Measurements from ENCODE around the gene ATP9B.
"Not testable (repeated sequence)": the region's sequence is repeated elsewhere in the genome, so short reads cannot be mapped to it uniquely, and the experiment has no call there.

The ATP9B gene

DNA sequence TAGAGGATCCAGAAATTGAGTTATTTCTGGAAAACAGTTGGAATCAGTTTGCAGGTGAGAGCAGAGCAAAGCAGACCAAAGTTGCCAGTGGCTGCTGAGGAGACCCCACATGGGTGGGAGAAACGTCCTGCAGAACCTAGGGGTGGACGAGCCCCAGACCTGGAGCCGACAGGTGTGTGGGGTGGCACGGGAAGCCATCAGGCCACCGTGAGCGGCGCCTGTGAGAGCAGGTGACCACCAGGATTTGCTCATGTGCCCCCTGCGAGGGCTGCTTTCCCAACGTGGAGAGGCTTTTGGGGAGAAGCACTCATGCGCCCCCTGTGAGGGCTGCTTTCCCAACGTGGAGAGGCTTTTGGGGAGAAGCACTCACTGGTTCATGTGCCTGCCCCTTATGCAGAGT, 209.7 kb downstream of the ATP9B start:
- no peak for DNase-seq (ENCODE audit: low read depth in 2 of 2)

DNA sequence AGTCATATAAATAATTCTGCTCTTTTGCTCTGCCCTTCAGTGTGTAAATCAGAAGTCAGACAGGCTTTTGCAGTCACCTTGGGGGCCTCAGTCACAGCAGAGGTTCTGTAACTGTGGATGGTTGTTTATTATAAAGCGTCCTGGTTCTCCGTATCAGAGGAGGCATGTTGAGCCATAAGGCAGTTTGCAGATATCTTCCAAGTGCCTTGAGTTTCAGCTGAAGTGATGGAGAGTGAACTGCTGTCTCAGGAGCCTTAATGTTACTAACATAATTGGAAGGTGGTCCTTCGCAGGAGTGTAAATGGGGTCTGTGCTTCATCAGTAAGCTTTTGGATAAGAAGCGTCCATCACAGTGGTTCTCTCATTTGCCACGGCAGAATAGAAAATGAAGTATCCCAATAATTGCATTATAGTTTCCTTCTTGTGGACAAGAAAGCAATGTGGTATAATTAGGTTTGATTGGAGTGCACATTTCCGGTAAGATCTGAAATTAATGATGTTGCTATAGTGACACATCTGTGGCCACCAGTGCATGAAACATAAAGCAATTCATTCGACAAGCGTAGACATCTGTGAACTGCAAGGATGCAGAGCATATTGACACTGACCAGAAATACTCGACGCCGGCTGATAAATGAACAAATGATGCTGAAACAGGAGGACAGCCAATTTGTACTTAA, 214.1 kb downstream of the ATP9B start:
- no peak for DNase-seq (ENCODE audit: low read depth in 2 of 2)

DNA sequence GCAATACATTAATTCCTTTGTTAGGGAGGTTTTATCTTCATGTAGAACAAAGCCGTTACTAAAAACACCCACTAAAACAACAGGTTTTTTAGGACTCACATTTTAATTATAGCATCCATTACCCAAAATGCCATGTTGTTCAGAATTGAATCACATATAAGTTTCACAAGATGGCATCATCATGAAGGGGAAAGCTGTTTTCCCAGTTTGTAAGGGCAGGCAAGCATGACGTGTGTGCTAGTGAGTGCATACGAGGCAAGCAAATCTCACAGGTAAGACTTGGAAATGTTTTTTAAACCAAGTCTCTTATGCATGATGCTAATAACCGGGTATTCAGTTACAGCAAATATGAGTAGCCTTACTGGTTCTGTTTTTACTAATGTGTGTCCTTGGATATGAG, 214.7 kb downstream of the ATP9B start:
- DNase-seq (ENCODE audit: low read depth in 2 of 2): no peak

DNA sequence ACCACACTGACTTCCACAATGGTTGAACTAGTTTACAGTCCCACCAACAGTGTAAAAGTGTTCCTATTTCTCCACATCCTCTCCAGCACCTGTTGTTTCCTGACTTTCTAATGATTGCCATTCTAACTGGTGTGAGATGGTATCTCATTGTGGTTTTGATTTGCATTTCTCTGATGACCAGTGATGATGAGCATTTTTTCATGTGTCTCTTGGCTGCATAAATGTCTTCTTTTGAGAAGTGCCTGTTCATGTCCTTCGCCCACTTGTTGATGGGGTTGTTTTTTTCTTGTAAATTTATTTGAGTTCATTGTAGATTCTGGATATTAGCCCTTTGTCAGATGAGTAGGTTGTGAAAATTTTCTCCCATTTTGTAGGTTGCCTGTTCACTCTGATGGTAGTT, 216.0 kb downstream of the ATP9B start:
- DNase-seq (ENCODE audit: low read depth in 2 of 2): not testable (repeated sequence)

DNA sequence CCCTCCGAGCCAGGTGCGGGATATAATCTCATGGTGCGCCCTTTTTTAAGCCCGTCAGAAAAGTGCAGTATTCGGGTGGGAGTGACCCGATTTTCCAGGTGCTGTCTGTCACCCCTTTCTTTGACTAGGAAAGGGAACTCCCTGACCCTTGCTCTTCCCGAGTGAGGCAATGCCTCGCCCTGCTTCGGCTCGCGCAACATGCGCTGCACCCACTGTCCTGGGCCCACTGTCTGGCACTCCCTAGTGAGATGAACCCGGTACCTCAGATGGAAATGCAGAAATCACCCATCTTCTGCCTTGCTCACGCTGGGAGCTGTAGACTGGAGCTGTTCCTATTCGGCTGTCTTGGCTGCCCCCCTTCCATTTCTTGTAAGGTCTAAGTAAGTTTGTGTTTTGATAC, 221.2 kb downstream of the ATP9B start:
- not testable (repeated sequence) for DNase-seq (ENCODE audit: low read depth in 2 of 2)

DNA sequence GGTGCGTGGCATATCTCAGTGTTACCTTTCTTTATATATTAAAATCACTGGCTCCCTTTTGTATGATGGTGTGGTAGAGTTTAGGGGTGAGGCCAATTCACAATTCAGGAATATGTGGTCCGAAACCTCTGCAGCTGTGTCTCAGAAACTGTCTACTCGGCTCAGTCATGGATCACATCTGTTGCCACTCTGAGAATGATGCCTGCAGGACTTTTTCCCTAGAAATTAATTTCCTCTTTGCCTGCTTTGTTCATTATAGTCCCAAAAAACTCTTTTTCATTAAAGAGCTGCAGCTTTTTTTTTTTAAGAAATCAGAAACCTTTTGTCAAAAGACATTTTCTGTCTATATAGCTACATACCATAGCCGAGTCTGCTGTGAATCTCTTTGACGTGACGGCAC, 221.7 kb downstream of the ATP9B start:
- DNase-seq (ENCODE audit: low read depth in 2 of 2): no peak

DNA sequence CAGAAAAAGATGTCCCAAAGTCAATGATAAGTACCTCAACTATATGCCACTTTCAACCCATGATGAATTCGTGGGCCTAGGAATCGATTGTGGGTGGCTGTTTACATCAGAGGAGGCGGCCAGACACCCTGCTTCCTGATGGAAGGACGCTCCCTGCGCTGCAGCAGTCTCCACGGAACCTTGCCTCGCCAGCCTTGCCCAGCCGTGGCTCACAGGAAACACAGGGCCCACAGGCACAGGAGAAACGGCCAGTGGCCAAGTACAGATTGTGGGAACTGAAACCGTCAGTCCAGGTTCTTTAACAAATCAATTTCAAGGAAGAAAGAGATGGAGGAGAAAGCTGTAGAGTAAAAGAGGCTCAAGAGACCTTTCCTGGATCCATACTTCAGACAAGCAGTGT, 225.0 kb downstream of the ATP9B start:
- DNase-seq (ENCODE audit: low read depth in 2 of 2): no peak

DNA sequence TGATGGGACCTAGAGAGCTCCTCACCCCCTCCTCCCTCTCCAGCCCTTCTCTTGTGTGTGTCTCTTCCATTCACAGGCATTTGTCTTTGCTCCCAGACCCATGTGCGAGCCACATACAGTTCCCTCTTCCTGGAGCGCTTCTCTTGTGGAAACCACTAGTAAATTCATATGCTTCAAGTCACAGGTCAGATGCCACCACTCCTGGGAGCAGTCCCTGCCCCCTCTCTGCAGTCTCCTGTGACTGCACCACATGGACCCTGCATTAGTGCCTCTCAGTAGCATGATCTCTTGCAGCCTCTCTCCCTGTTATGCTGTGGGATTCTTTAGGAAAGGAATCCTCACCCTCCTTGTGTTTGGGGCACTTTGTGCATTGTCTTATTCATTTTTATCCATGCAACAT, 230.1 kb downstream of the ATP9B start:
- no peak for DNase-seq (ENCODE audit: low read depth in 2 of 2)

DNA sequence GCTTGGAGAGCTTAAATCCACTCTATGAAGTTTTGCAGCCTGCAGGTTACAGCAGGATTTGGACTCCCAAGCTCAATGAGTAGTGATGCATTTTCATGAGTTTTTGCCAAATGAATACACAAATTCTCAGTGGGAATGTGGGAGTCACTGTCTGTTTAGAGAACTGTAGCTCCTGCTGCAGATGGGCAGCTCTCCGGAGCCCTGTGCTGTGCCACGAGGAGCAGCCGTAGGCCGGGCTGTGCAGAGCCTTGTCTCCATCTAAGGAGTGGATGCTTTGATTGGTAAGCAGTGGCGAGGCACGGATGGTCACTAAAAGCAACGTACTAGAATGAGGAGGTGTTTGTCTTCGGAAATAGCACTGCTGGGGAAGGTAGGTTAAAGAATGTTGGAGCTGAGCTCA, 230.5 kb downstream of the ATP9B start:
- DNase-seq (ENCODE audit: low read depth in 2 of 2): no peak

DNA sequence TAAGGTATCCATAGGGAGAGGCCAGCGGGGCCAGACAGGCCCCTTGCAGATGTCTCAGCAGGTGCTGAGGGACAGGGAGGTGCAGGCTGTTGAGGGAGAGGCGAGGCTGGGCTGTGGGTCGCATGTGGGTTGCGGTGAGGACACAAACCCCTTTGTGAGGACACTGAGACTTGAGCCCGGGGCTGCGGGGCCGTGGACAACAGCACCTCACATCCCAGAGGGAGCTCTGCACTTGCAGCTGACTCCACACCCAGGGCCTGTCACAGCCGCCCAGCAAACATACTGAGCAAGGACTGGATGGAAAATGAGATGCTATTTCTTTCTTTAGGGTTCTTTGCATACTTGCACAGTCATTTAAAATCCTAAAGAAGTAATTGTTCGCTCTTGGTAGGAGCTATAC, 231.2 kb downstream of the ATP9B start:
- no peak for DNase-seq (ENCODE audit: low read depth in 2 of 2)

DNA sequence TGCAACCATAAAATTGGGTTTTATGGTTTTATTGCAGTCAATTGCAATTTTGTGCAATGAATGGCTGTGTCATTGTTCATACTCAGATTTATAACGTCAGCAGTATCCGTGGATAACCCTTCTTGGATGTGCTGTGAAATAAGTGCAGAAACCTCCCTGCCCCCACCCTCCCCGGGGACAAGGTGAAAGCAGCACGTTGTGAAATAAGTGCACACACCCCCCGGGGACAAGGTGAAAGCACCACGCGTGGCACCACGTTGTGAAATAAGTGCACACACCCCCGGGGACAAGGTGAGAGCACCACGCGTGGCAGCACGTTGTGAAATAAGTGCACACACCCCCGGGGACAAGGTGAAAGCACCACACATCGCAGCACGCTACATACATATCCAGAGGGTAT, 232.9 kb downstream of the ATP9B start:
- DNase-seq (ENCODE audit: low read depth in 2 of 2): no peak

DNA sequence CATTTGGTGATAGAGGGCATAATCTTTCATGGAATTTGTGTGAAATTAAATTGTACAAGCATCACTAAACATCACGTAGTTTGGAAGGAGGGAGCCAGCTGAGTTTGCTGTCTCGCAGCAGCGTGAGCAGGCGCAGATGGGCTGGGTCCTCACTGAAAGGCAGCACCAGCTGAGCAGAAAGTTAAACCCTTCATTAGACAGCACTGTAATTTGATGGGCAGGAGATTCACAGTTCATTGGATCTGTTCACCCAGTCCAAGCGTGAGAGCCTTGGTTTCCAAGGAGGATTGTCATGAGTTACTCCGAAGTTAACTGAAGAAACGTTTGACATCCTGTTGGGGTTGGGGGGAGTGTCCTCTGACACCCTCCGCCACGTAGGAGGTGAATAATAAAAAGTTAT, 236.7 kb downstream of the ATP9B start:
- no peak for DNase-seq (ENCODE audit: low read depth in 2 of 2)

DNA sequence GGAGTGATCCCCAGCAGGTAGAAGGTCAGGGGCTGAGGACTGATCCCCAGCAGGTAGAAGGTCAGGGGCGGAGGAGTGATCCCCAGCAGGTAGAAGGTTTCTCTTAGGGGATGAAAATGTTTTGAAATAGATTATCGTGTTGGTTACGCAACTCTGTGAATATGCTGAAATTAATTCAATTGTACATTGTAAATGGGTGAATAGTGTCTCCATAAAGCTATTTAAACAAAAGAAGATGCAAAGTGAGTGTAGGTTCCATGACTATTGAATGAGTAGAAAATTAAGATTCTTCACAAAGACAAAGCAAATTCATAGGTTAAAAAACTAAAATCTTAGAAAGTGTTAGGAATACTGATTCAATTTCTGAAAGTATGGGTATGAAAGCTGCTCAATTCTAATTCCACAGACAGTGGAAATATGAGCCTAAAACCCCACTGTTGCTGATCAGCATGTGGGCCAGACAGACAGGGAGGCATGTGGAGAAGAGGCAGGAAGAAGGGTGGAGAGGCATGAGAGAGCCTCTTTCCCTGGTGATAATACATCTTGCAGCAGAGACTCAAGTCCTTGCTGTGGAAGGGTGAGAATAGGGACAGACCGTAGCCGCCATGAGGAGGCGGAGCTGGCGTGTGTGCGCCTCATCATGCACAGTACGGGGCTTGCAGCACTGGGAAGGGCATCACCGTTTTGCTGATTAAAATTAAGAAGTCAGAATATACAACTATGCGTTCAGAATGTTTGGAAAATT, 240.6 kb downstream of the ATP9B start:
- no peak for DNase-seq (ENCODE audit: low read depth in 2 of 2)

DNA sequence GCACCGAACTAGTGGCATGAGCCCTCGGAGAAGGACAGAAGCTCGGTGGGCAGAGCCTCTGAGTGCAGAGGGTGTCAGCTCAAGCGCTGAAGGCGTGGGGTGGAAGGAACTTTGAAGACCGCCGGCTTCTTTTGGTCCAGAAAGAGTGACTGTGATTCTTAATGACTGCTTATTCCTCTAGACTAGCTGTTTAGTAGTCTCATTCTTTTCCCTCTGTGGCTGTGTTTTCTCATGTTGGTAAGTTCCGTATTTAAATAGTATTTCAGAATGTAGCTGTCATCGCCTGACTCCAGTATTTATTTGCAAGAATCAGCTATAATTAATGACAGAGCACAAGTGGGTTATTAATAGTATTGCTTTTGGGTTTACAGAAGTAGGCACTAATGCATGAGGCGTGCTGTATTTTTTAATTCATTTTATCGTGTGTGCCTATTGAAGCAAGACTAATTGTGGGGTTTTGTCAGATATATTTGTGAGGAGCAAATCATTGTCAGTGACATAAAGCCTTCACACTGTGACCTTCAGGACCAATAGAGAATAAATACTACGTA, 245.7 kb downstream of the ATP9B start:
- no peak for DNase-seq (ENCODE audit: low read depth in 2 of 2)

DNA sequence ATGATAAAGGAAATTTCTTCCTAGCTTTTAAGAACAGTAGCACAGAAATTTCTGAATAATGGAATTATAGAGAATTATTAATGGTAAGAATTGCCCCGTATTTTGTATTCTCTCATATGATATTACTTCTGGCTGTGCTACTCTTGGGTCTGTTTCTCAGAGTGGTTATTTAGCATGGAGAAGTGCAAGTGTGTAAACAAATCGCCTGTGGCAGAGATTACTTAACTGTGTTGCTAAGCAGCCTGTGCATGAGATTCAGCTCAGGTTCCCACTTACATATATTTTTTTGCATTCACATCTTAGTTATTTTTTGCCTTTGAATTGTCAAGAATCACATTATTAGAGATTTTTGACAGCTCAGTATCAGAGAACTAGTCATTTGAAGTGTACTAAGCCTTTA, 246.4 kb downstream of the ATP9B start:
- DNase-seq (ENCODE audit: low read depth in 2 of 2): no peak

DNA sequence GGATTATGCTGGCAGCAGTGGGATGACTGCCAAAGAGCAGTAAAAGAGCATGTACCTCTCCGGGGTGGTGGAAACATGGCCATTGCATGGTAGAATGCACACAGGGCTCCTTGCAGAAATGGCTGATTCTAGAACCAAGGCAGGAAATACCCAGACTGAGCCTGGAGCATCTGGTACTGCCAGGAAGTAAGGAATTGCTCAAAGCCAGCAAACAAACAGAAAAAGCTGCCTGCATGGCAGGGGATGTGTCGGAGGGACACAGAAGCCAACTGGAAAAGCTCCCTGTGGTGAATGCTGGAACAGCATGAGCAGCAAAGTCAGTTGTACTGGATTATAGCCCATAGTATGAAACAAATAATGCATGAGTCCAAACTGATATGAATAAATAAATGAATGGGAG, 248.5 kb downstream of the ATP9B start:
- no peak for DNase-seq (ENCODE audit: low read depth in 2 of 2)

DNA sequence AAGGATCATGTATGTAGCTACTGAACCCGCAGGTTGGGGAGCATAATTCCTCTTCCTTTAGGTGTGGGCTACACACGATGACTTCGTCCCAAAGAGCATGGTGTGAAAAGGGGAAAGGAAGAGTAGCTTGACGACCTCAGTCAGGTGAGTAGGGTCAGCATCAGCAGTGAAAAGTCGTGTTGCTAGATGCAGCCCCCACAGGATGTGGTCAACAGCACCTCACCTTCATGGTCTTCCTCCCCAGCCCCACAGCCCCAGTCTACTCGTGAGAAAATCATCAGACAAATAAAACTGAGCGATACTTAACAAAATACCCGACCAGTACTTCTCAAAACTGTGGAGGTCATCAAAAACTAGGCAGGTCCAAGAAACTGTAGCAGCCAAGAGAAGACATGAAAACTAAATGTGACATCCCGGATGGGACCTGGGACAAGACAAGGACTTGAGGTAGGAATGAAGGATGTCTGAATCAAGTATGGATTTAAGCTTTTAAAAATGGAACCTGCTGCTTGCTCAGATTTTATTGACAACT, 249.0 kb downstream of the ATP9B start:
- DNase-seq (ENCODE audit: low read depth in 2 of 2): no peak

DNA sequence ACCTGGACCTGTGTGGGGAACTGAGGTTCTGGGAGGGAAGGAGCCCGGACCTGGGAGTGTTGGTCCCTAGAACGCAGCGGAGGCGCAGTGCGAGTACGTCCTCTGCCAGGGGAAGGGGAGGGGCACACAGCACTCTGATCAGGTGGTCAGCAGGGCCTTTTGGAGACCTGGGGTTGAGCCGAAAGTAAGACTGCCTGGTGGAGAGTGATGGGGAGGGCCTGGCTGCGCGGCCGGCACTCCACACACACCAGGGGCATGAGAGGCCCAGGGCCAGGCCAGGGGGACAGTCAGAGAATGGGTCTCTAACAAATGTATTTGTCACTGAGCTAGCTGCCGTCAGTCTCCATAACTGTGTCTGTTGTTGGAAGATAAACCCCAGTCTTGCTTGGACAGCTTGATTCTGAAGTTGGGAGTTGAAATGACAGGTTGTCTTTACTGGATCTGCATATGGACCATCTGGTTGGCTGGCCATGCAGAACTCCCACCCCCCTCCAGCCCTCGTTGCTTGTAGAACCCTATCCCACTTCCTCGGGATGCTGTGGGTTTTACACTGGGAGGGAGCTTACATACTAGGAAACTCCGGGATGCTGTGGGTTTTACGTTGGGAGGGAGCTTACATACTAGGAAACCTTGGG, 251.1 kb downstream of the ATP9B start:
- no peak for DNase-seq (ENCODE audit: low read depth in 2 of 2)

DNA sequence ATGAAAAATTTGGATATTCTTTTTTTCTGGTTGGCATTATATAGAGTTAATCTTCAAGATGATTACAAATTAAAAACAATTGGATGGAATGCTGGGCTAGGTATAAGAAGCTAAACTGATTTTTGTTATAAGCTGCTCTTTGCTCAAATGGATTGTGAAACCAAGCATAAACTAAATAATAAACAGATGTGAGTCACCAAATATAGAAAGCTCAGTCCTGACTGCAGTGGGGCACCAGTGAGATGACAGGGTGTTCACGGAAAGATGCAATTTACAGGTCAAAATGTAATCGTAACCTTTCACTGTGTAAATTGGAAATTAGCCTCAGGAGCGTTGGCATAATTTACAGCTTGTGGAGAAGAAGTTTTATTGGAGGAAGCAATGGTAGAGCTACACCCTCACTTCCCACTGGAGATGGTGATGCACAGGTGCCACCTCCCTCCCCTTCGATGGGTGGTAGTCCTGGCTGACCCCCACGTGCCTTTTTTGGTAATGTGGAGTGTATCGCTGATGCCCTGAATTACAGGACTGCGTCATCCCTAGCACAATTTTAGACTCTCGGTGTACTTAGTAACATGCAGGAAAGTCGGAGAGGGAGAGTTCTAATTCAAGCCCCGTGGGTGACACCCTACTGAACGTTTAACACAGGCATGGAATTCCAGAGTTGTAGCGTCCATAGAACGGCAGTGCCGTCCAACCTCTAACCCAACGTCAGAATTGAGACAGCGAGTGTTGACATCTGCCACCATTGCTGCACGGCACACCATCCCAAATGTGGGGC, 252.6 kb downstream of the ATP9B start:
- no peak for DNase-seq (ENCODE audit: low read depth in 2 of 2)

DNA sequence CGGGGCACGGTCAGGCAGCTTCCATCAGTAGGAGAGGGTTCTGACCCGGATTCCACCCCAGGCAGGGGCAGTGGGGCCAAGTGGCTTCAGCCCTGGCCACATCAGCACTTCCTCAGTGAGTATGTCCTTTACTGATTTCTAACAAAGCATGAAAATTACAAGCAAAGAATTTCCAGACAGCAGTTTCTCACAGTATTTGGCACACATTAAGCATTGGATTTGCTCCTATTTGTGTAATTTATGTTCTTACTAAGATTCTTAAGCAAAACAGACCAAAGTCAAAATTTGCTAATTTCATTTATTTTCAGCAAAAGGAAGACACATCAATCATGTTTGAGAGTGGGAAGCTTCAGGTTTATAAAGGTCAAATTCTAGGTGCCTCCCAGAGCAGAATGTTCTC, 253.2 kb downstream of the ATP9B start:
- no peak for DNase-seq (ENCODE audit: low read depth in 2 of 2)

DNA sequence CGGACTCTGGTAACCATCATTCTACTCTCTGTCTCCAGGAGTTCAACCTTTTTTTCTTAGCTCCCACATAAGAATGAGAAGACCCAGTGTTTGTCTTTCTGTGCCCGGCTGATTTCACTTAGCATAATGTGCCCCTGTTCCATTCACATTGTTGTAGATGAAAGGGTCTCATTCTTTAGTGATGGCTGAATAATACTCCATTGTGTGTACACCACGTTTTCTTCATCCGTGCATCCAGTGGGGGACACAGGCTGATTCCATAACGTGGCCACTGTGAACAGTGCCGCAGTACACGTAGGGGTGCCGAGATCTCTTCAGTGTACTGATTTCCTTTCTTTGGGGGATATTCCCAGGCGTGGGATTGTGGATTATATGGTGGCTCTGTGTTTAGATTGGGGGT, 254.3 kb downstream of the ATP9B start:
- DNase-seq (ENCODE audit: low read depth in 2 of 2): no peak
